Activated T-cell treated with anti-CD3 and anti-CD28 coated beads for 1 hour (primary cell): Measurements from ENCODE around the gene TRAF7.

Source experiments
- DNase-seq: peaks from one replicate; pipeline ENCODE4 v3.0.0-alpha.2; 2020; ENCODE audit warnings: low read depth

The TRAF7 gene

DNA sequence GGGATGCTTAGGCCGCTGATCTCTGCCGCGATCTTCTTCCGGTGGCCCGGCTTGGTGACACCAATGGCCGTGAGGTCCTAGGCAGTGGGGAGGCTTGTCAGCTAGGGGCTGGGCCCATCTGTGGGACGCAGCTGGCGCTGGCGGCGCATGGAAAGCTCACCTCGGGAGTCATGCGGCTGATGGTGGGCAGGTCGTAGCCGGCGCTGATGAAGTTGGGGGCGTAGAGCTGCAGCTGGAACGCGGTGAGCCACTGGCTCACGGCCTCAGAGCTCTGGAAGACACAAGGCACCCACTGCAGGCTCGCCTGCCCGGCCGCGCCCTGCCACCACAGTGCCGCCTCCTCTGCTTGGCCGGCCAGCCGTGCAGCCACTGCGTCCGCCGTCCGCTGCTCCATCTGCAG, 28.1 kb downstream of the TRAF7 start:
- no peak for DNase-seq

DNA sequence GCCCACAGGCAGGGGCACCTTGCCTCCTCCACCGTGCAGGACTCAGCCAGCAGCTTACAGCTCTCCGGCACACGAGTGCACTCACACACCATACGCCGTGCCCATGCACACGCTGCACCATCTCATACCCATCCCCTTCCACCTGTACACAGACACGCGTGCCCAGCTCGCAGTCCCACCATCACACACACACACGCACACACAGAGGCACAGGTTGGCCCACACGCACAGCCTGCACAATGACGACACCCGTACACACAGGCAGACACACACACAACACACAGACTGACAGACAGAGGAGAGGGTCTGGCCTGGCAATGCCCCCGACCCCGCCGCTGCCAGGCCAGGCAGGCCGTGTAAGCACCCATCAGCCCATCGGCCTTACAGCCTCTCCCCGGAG, 28.8 kb downstream of the TRAF7 start:
- no peak for DNase-seq

DNA sequence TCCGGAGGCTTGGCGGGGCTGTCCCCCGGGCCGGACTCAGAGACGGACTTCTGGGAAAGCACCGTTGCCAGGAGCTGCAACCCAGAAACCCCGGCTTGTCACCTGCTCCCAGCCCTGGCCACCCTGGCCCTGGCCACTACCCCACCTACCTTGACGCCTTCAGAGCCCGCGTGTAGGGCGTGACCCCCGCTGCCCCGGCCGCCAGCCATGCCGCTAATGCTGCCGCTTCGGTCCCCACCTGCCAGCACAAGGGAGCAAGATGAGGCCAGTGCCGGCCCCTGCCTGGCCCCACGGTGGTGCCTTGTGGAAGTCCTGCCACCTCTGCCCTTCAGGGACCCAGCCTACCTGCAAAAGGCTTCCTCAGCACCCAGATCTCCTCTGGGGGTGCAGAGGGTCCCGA, 29.4 kb downstream of the TRAF7 start:
- no peak for DNase-seq

DNA sequence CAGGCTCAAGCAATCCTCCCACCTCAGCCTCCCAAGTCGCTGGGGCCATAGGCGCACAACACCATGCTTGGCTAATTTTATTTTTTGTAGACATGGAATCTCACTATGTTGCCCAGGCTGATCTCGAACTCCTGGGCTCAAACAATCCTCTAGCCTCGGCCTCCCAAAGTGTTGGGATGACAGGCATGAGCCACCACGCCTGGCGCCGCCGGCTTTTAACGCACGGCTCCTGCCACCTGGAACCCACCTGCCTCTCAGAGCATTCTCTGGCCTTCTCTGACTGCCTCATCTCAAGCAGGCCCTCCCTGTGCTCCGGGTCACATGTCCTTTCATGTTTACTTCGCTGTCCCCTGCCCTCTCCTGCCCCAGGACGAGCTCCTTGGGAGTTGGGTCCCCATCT, 30.5 kb downstream of the TRAF7 start:
- no peak for DNase-seq

DNA sequence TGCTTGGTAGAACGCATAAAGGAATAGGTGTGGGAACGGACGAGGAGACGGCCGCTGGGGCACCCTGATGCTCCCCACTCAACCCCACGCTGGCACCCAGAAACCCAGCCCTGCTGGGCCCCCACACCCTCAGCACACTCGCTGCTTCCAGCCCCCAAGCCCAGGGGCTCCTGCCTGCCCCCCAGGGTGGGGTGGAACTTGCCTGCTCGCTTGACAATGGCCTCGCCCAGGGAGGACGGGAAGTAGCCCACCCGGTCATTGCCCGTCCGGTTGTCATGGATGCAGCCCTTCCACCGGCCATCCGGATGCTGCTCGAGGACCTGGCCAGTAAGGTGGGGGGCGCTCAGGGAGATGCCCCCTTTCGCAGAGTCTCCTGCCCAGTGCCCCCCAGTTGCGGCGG, 30.9 kb downstream of the TRAF7 start:
- no peak for DNase-seq

DNA sequence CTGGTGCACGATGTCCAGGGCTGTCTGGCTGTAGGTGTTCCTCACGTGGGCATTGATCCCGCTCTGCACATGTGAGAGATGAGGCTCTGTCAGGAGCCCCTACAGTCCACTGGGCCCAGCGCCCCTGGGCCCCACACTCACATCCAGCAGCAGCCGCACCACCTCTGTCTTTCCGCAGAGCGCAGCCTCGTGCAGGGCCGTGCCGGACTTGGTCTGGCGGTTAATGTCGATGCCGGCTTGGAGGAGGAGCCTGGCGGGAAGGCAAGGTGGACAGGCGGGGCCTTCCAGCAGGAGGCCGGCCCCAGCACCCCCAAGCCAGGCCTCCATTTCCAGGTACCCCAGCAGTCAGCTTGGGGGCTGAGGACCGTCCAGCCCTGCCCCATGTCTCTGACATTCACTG, 31.6 kb downstream of the TRAF7 start:
- no peak for DNase-seq

DNA sequence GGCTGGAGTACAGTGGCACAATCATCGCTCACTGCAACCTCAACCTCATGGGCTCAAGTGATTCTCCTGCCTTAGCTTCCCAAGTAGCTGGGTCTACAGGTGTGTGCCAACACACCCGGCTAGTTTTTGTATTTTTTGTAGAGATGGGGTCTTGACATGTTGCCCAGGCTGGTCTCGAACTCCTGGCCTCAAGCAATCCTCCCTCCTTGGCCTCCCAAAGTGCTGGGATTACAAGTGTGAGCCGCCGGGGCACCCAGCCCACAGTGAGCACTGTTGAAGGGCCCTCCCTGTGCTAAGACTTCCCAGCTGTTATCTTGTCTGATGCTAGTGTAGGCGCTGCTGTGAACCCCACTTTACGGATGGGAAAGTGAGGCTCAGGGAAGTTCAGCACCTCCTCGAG, 32.8 kb downstream of the TRAF7 start:
- DNase-seq = no peak

DNA sequence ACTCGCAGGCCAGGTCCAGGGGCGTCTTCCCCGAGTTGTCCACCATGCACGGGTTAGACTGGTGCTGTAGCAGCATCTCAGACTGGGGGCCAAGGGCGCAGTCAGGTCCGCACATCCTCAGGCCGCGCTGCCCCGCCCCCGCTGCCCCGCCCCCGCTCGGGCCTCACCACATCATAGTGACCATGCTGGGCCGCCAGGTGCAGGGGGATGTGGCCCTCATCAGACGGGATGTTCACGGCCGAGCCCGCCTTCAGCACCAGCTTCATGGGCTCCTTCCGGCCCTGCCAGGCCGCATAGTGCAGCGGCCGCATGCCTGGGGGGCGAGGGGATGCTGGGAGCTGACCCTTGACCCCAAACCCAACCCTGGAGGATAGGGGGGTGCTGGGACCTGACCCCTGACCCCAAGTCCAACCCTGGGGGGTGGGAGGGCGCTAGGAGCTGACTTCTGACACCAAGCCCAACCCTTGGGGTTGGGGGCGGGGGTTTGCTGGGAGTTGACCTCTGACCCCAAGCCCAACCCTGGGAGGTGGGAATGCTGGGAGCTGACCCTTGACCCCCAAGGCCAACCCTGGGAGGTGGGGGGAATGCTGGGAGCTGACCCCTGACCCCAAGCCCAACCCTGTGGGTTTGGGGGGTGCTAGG, 33.8 kb downstream of the TRAF7 start:
- no peak for DNase-seq

DNA sequence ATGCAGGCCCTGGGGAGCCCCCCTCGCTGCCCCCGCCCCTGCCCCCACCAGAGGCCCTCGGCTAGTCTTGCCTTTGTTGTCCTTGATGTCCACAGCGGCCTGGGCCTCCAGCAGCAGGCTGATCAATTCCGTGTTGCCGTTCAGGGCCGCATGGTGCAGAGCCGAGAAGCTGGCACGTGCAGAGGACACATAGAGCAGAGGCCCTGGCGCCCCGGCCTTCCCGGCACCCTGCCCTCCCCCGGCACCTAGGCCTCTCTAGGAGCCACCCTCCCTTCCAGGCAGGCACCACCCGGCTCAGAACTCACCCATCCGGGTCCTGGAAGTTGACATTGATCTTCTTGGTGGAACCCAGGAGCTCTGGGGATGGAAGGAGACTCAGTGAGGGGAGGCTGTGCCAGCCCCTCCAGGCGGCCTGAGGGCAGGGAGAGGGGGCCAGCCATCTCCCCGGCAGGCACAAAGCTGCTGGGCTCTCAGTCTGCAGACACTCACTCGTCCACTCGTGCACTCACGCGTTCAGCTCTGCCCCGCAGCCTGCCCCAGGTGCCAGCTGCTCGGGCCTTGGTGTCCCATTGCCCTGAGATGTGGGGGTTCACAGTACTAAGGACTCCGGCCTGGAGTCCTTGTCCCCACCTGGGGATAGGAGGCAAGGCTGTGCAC, 34.5 kb downstream of the TRAF7 start:
- DNase-seq = no peak

DNA sequence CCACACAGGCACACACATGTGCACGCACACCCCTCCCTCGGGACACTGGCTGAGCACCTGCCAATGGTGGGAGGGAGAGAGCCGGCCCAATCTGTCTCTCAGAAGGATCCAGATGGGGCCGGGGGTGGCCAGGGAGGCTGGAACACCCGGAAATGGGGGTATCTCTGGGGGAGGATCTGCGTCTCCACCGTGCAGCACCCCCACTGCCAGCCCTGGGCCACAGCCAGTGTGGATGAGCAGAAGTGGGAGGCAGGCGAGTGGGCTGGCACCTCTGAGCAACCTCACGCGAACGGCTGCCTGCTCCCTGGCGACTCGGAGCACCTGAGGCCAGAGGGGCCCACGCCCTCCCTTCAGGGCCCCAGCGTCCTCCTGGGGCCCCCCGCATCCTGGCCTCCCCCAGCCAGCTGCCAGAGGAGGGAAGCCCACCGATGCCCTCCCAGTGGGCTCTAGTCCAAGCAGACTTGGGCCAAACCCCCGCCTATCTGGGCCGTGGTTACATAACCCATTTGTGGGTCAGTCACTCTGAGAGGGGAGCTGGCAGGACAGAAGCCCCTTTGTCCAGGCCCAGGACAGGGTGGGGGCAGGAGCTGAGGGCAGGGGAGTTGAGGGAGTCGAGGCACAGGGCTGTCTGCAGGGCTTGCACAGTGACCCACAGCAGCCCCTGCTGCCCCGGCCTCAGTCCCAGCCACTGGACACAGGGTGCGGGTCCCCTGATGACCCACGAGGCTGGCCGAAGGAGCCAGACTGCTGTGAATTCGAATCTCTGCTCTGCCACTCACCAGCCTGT, 35.3 kb downstream of the TRAF7 start:
- no peak for DNase-seq

DNA sequence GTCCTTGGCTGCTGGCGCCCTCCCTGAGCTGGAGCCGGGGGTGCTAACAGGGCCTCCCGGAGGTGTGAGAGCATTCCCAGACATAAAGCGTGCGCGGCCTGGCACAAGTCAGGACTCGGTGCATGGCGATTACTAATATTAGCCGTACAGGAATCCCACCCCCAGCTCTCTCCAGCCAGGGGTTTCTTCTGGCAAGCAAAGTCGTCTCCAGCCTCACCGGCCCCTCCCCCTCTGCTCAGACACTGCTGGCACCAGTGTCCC, 35.8 kb downstream of the TRAF7 start:
- no peak for DNase-seq

DNA sequence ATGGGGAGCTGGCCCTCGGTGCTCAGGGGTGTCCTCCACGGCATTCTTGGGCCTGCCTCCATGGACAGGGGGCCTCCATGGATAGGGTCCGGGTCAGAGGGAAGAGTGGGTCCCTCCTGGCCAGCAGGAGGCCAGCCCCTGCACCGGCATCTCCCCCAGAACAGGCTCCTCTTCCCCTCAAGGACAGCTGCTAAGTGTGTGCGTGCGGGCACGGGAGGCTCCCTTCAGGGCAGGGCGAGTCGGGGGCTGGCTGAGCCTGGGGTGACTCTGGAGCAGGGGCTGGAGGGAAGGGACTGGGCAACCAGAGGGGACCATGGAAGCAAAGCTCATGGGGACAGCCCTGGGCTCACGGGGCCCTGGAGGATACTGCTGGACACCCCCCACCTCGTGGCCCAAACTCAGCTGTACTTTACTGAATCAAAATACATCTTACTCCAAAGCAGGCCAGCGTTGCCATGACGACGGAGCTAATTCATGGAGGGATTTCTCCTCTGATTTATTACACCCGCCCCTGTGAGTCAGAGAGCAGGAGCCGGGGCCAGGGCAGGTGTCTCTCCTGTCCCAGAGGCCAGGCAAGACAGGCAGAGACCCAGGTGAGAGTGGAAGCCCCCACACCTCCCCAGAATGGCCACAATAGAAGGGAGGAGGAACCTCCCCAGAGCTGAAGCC, 38.7 kb downstream of the TRAF7 start:
- DNase-seq = no peak

DNA sequence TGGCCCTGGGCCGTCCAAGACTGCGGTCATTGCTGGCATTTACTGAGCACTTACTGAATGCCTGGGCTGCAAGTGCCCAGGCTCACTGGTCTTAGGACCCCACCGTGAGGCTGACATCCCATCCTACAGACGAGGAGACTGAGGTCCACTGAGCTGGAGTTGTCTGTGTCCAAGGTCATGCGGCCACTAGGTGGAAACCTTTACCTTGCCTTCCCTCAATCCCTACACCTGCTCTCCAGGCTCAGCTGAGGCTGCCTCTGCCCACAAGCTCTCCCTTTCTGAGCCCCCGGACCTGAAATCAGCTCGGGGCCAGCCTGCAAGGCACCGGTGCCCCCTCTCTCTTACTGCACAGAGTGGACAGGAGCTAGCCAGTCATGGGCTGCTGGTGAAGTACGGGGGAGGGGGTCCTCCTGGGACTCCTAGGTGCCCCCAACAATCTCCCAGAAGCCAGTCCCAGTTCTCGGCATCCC, 39.3 kb downstream of the TRAF7 start:
- DNase-seq = peak; percentile 31

DNA sequence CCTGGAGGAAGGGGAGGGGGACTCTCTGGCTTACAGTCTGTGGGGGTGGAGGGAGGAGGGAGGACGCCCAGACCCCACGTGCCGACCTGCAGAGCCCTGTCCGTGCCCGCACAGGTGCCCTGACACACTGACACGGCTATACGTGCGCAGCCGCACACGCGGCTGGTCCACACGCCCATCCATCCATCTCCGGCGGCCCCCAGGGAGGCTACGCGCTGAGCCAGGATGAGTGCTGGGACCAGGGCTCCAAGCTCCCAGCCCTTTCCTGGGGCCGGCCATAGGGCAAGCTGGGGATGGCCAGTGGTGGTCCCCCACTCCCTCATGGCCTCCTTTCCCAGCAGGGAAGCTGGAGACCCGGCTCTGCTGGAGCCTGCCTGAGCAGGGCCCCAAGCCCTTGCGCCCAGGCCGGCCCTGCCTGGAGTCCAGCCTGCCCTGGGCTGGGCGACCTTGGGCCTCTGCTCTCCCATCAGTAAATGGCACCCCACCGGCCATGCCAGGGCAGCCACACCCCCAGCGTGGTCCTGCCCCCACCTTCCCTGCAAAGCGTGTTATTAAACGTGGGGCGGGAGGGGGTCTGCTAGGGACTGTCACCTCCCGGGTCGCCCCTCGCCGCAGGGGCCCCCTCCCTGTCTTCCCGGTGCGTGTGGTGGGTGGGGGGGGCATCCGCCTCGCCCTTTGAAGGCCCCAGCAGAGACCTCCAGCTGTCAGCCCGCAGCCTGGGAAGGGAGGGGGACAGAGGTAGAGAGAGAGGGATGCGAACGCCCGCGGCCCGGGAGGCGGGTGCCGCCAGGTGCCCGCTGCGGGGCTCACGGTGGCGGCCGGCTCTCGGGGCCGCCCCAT, 40.0 kb downstream of the TRAF7 start:
- no peak for DNase-seq

DNA sequence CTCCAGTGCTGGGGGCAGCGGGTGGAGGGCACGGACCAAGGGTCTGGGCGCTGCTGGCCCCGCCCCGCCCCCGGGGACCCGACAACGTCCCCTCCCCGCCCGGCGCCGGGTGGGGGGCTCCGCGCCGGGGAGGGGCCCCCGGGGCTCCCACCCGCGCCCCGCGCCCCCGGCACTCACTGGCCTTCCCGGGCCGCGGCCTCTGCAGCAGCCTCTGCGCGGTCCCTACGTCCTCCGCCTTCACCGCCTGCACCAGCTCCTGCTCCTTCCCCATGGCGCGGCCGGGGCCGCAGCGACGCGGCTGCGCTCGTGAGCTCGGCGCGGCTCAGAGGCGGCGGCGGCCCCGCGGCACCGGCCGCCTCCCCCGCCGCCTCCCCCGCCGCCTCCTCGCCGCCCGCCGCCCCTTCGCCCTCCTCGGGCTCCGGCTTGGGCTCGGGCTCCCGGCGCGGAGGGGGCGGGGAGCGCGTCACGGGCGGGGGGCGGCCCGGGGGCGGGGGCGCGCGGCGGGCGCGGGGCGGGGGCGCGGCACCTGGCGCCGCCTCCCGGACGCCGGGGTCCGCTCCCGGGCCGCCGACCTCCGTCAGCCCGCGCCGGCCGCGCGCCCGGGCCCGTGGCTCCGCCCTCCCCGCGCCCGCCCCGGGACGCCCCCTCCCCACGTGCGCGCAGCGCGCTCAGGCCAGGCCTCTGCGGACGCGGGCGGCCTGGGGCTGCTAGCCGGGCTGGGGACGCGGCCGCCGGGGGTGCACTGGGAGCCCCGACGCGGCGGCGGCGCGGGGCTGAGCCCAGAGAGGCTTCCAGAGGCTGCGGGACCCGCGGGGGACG, 40.8 kb downstream of the TRAF7 start, which contains the start of gene CASKIN1:
TSS of gene CASKIN1 (minus strand) at position 444 of the 819 bp plus-strand sequence. CDS start at position 271, 173 bp downstream.
- no peak for DNase-seq

DNA sequence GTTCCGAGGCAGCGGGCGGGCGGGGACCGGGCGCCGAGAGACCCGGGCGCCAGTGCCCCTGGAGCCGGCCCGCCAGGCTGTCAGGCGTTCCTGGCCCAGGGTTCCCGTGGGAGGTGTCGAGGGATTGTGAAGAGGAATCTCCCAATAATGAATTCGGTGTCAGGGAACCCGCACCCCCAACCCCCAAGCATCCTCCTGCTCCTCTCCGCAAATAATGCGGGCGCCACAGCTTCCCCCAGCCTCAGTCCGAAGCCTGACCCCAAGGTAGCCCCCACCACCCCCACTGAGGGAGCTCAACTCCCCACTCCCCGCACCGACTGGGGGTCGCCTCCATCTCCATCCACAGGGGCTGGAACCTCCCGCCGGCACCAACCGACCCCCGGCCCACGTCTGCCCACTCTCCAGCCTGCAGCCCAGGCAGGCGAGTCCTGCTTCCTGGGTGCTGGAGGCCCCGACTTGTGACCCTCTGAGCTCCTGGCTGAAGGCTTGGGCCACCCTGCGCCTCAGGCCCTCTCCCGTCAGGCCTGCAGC, 41.5 kb downstream of the TRAF7 start:
- DNase-seq = no peak

DNA sequence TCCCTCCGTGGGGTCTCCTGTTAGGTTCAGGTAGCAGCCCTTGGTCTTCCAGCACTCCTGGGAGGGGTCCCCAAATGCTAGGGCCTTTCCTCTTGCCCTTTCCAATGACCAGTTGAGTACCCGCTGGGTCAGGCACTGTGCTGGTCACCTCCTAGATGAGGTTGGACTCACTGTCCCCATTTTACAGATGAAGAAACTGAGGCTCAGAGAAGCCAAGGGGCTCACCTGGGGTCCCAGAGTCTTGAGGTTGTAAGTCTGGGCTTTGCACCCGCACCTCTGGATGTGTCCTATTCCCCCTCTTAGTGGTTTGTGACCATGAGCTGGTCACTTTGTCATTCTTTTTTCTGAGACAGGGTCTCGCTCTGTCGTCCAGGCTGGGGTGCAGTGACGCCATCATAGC, 42.2 kb downstream of the TRAF7 start:
- DNase-seq = no peak

DNA sequence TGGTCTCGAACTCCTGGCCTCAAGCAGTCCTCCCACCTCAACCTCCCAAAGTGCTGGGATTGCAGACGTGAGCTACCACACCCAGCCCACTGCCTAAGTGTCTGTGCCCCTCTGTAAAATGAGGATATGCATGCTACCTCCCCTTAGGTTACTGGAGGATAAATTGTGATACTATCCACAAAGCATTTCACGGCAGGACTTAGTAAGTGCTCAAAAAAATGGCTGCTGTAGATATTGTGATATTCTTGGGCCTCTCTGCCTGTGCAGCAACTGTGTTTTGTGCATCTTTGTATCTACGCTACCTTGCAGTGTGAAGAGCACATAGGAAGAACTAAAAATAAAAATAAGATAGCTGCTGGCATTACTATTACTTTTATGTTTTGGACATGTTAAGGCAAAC, 42.7 kb downstream of the TRAF7 start:
- no peak for DNase-seq

DNA sequence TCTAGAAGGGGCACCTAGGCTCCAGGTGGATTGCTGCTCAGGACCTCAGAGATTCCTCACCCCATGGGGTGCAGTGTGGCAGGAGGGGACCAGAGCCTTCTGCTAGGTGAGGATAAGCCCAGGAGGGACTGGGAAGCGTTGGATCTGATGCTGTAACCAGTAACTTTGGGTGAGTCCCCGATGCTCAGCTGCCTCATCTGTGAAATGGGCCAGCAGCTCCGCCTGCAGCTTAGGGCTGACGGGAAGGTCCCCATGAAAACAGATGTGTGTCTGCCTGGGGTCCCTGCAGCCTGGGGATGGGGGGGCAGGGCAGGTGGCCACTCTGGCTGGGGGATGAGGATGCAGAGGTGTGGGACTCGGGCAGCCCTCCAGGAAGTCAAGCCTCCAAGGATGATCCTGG, 43.5 kb downstream of the TRAF7 start:
- DNase-seq = no peak

DNA sequence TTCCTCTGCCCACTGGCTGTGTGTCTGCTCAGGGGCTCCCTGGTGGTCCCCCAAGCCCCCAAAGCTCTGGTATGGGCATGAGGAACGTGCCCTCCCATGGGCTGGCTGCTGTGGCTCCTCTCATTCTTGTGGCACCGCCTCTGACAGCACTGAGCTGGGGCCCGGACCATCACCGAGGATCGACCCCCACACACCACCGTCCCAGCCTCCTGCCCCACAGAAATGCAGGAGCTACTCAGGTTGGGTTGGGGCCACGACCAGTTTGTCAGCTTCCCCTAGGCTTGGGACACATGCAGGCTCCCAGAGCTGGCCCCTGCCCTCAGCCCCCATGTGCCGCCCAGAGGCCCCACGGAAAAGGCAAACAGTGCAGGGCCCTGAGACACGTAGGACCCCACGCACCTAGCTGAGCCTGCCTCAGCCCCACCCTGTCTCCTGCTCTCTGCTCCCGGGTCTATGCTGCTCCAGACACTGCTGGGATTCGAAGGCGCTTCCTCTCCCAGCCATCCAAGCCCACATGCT, 44.1 kb downstream of the TRAF7 start:
- DNase-seq = no peak

DNA sequence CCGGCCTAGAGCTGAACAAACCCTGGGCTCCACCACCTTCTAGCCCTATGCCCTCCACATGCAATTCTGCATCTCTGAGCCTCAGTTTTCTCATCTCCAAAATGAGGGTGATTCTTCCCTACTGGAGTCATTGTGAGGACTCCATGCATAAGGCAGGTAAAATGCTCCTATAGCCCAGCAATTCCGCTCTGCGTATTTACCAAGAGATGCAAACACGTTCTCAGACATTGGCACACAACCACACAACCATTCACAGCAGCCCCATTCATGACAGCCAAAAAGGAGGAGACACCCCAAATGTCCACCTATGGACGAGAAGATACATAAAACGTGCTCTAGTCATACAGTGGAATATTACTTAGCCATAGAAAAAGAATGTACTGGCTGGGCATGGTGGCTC, 44.7 kb downstream of the TRAF7 start:
- no peak for DNase-seq
